Measurements from ENCODE around the gene RUVBL2.
A peak's percentile ranks its signal among the peaks of the same experiment; 100 is the strongest.

RUVBL2 gene

GRCh38 chr19:49010453-49010852 is 16.8 kb downstream of the RUVBL2 start:
- no peaks in the 10 kb centered on the region for H3K4me1 ChIP-seq (ENCODE audit: control insufficient read depth, insufficient read depth, low read depth, low read length)
- no peak overlapping the region for H3K14ac ChIP-seq (ENCODE audit: low read length in 2 of 2)
- no peak for DNase-seq
- no peak overlapping the region for H3K27ac ChIP-seq (ENCODE audit: low read length, poor library complexity, severe bottlenecking)
- peaks cover 6% of the 10 kb centered on the region for H3K79me1 ChIP-seq (replicated peaks; ENCODE audit: low read length, poor library complexity, severe bottlenecking)
- H2BK120ac ChIP-seq (ENCODE audit: low read depth, low read length), result no peak overlapping the region
- H2BK15ac ChIP-seq (ENCODE audit: low read depth, poor library complexity, severe bottlenecking), result no peak overlapping the region
- H3K4me2 ChIP-seq (ENCODE audit: low read length, poor library complexity, severe bottlenecking), result no peak overlapping the region
- no peaks in the 10 kb centered on the region for H3K27me3 ChIP-seq (ENCODE audit: control insufficient read depth in 1 of 2, insufficient read depth in 1 of 2, low read length in 2 of 2)
- no peak overlapping the region for H2AFZ ChIP-seq (ENCODE audit: low read depth, low read length)
- H2BK12ac ChIP-seq (ENCODE audit: low read length in 2 of 2), result no peak overlapping the region
- no peak overlapping the region for H4K91ac ChIP-seq (ENCODE audit: low read length)
- H3K36me3 ChIP-seq (ENCODE audit: control insufficient read depth in 1 of 2, insufficient read depth in 2 of 2, low read depth in 1 of 2, low read length in 2 of 2), result peaks cover 69 to 73% of the 10 kb centered on the region in 2 experiments
- no peaks in the 10 kb centered on the region for H3K9me3 ChIP-seq (ENCODE audit: control insufficient read depth, low read length)
- 92% methylated on average over 18 of the region's 18 CpGs for WGBS
- H3K4ac ChIP-seq (ENCODE audit: low read depth in 1 of 2, low read length in 2 of 2), result no peak overlapping the region
- no peak overlapping the region for H4K8ac ChIP-seq (ENCODE audit: low read length)
- no peak overlapping the region for H2BK5ac ChIP-seq (ENCODE audit: low read depth, low read length, poor library complexity, severe bottlenecking)
- H3K18ac ChIP-seq (ENCODE audit: low read depth in 1 of 2, low read length in 2 of 2), result no peak overlapping the region
- H3K4me3 ChIP-seq (ENCODE audit: insufficient read depth in 1 of 2, low read depth in 1 of 2, low read length in 2 of 2), result no peak overlapping the region
- no peak overlapping the region for H2AK5ac ChIP-seq (ENCODE audit: low read length, severe bottlenecking)
- H3K23ac ChIP-seq (ENCODE audit: low read length in 2 of 2), result no peak overlapping the region
- no peak overlapping the region for H3K9ac ChIP-seq (ENCODE audit: low read length)

- Histone ChIP-seq H3K4me3 (ENCODE audit: insufficient read depth in 1 of 2, low read depth in 1 of 2, low read length in 2 of 2) (no peak overlapping the region), H2BK5ac (ENCODE audit: low read depth, low read length, poor library complexity, severe bottlenecking) (no peak overlapping the region), H2BK15ac (ENCODE audit: low read depth, poor library complexity, severe bottlenecking) (no peak overlapping the region), H3K79me1 (replicated peaks; ENCODE audit: low read length, poor library complexity, severe bottlenecking) (peaks cover 1% of the 10 kb centered on the region), H4K91ac (ENCODE audit: low read length) (no peak overlapping the region), H3K9ac (ENCODE audit: low read length) (no peak overlapping the region), H3K4ac (ENCODE audit: low read depth in 1 of 2, low read length in 2 of 2) (no peak overlapping the region), H2BK12ac (ENCODE audit: low read length in 2 of 2) (no peak overlapping the region), H3K36me3 (ENCODE audit: control insufficient read depth in 1 of 2, insufficient read depth in 2 of 2, low read depth in 1 of 2, low read length in 2 of 2) (peaks cover 70 to 74% of the 10 kb centered on the region in 2 experiments), H3K14ac (ENCODE audit: low read length in 2 of 2) (no peak overlapping the region), H3K23ac (ENCODE audit: low read length in 2 of 2) (no peak overlapping the region), H3K27ac (ENCODE audit: low read length, poor library complexity, severe bottlenecking) (no peak overlapping the region), H3K4me1 (ENCODE audit: control insufficient read depth, insufficient read depth, low read depth, low read length) (no peaks in the 10 kb centered on the region), H4K8ac (ENCODE audit: low read length) (no peak overlapping the region), H2BK120ac (ENCODE audit: low read depth, low read length) (no peak overlapping the region), H2AK5ac (ENCODE audit: low read length, severe bottlenecking) (no peak overlapping the region), H3K9me3 (ENCODE audit: control insufficient read depth, low read length) (no peaks in the 10 kb centered on the region), H2AFZ (ENCODE audit: low read depth, low read length) (no peak overlapping the region), H3K4me2 (ENCODE audit: low read length, poor library complexity, severe bottlenecking) (no peak overlapping the region), H3K18ac (ENCODE audit: low read depth in 1 of 2, low read length in 2 of 2) (no peak overlapping the region), H3K27me3 (ENCODE audit: control insufficient read depth in 1 of 2, insufficient read depth in 1 of 2, low read length in 2 of 2) (no peaks in the 10 kb centered on the region)
- DNase-seq, result no peak
- 87% methylated on average over 17 of the region's 17 CpGs for WGBS
Observed at GRCh38 chr19:49011194-49011593, 17.5 kb downstream of the RUVBL2 start.

- 89% methylated on average over 31 of the region's 32 CpGs for WGBS
Observed at GRCh38 chr19:49014123-49014869, 20.6 kb downstream of the RUVBL2 start.

GRCh38 chr19:49014870-49015255 is 21.2 kb downstream of the RUVBL2 start:
- Histone ChIP-seq H2BK15ac (ENCODE audit: low read depth, poor library complexity, severe bottlenecking) (no peak overlapping the region), H3K4ac (ENCODE audit: low read depth in 1 of 2, low read length in 2 of 2) (no peak overlapping the region), H4K91ac (ENCODE audit: low read length) (no peak overlapping the region), H2AFZ (ENCODE audit: low read depth, low read length) (no peak overlapping the region), H3K4me1 (ENCODE audit: control insufficient read depth, insufficient read depth, low read depth, low read length) (peaks cover 10% of the 10 kb centered on the region), H2AK5ac (ENCODE audit: low read length, severe bottlenecking) (no peak overlapping the region), H3K79me1 (replicated peaks; ENCODE audit: low read length, poor library complexity, severe bottlenecking) (no peaks in the 10 kb centered on the region), H4K8ac (ENCODE audit: low read length) (no peak overlapping the region), H3K27ac (ENCODE audit: low read length, poor library complexity, severe bottlenecking) (no peak overlapping the region), H3K14ac (ENCODE audit: low read length in 2 of 2) (no peak overlapping the region), H3K18ac (ENCODE audit: low read depth in 1 of 2, low read length in 2 of 2) (no peak overlapping the region), H3K4me2 (ENCODE audit: low read length, poor library complexity, severe bottlenecking) (no peak overlapping the region), H3K36me3 (ENCODE audit: control insufficient read depth in 1 of 2, insufficient read depth in 2 of 2, low read depth in 1 of 2, low read length in 2 of 2) (peaks cover 54 to 62% of the 10 kb centered on the region in 2 experiments), H3K9ac (ENCODE audit: low read length) (no peak overlapping the region), H2BK120ac (ENCODE audit: low read depth, low read length) (no peak overlapping the region), H3K4me3 (ENCODE audit: insufficient read depth in 1 of 2, low read depth in 1 of 2, low read length in 2 of 2) (no peak overlapping the region), H3K27me3 (ENCODE audit: control insufficient read depth in 1 of 2, insufficient read depth in 1 of 2, low read length in 2 of 2) (peaks cover 5 to 13% of the 10 kb centered on the region in 2 experiments), H2BK5ac (ENCODE audit: low read depth, low read length, poor library complexity, severe bottlenecking) (no peak overlapping the region), H3K9me3 (ENCODE audit: control insufficient read depth, low read length) (no peaks in the 10 kb centered on the region), H3K23ac (ENCODE audit: low read length in 2 of 2) (no peak overlapping the region), H2BK12ac (ENCODE audit: low read length in 2 of 2) (no peak overlapping the region)
- 90% methylated on average over 18 of the region's 18 CpGs for WGBS
- DNase-seq, result no peak

More at GRCh38 chr19:49014123-49014869, 20.6 kb downstream of the RUVBL2 start:
- H3K4me3 ChIP-seq (ENCODE audit: insufficient read depth in 1 of 2, low read depth in 1 of 2, low read length in 2 of 2), result no peak overlapping the region
- no peak overlapping the region for H4K91ac ChIP-seq (ENCODE audit: low read length)
- H3K23ac ChIP-seq (ENCODE audit: low read length in 2 of 2), result no peak overlapping the region
- peaks cover 60 to 67% of the 10 kb centered on the region in 2 experiments for H3K36me3 ChIP-seq (ENCODE audit: control insufficient read depth in 1 of 2, insufficient read depth in 2 of 2, low read depth in 1 of 2, low read length in 2 of 2)
- no peak overlapping the region for H4K8ac ChIP-seq (ENCODE audit: low read length)
- H3K4me2 ChIP-seq (ENCODE audit: low read length, poor library complexity, severe bottlenecking), result no peak overlapping the region
- no peak overlapping the region for H2BK15ac ChIP-seq (ENCODE audit: low read depth, poor library complexity, severe bottlenecking)
- H3K14ac ChIP-seq (ENCODE audit: low read length in 2 of 2), result no peak overlapping the region
- no peak overlapping the region for H3K18ac ChIP-seq (ENCODE audit: low read depth in 1 of 2, low read length in 2 of 2)
- no peak overlapping the region for H2BK5ac ChIP-seq (ENCODE audit: low read depth, low read length, poor library complexity, severe bottlenecking)
- H3K79me1 ChIP-seq (replicated peaks; ENCODE audit: low read length, poor library complexity, severe bottlenecking), result no peaks in the 10 kb centered on the region
- H3K4me1 ChIP-seq (ENCODE audit: control insufficient read depth, insufficient read depth, low read depth, low read length), result peaks cover 10% of the 10 kb centered on the region
- no peak overlapping the region for H2AFZ ChIP-seq (ENCODE audit: low read depth, low read length)
- no peak overlapping the region for H2BK12ac ChIP-seq (ENCODE audit: low read length in 2 of 2)
- H3K27me3 ChIP-seq (ENCODE audit: control insufficient read depth in 1 of 2, insufficient read depth in 1 of 2, low read length in 2 of 2), result peaks cover 5 to 8% of the 10 kb centered on the region in 2 experiments
- H2BK120ac ChIP-seq (ENCODE audit: low read depth, low read length), result no peak overlapping the region
- no peak overlapping the region for H2AK5ac ChIP-seq (ENCODE audit: low read length, severe bottlenecking)
- H3K27ac ChIP-seq (ENCODE audit: low read length, poor library complexity, severe bottlenecking), result no peak overlapping the region
- peak; percentile 44 for DNase-seq
- H3K9ac ChIP-seq (ENCODE audit: low read length), result no peak overlapping the region
- no peak overlapping the region for H3K4ac ChIP-seq (ENCODE audit: low read depth in 1 of 2, low read length in 2 of 2)
- no peaks in the 10 kb centered on the region for H3K9me3 ChIP-seq (ENCODE audit: control insufficient read depth, low read length)

Measured in mesenchymal stem cell (in vitro differentiated cells and primary cell).